Measurements from ENCODE around the gene HIP1.

HIP1 gene

GRCh38 chr7:75669579-75669978 lies 69.2 kb downstream of the HIP1 start:
- no peak for DNase-seq

- no peak for DNase-seq
These were observed 70.8 kb downstream of the HIP1 start for GRCh38 chr7:75667938-75668337.

GRCh38 chr7:75663302-75663907 lies 75.3 kb downstream of the HIP1 start:
- no peak for DNase-seq

GRCh38 chr7:75662579-75663301 lies 76.0 kb downstream of the HIP1 start:
- no peak for DNase-seq

- no peak for DNase-seq
These were observed 78.0 kb downstream of the HIP1 start for GRCh38 chr7:75660566-75661215.

- no peak for DNase-seq
These were observed 79.9 kb downstream of the HIP1 start for GRCh38 chr7:75658802-75659201.

- DNase-seq: no peak
These were observed 80.4 kb downstream of the HIP1 start for GRCh38 chr7:75658369-75658768.

- no peak for DNase-seq
These were observed 80.9 kb downstream of the HIP1 start for GRCh38 chr7:75657866-75658265.

GRCh38 chr7:75656740-75657139 lies 82.0 kb downstream of the HIP1 start:
- no peak for DNase-seq

GRCh38 chr7:75655536-75655935 lies 83.2 kb downstream of the HIP1 start:
- no peak for DNase-seq

- DNase-seq: no peak
These were observed 83.9 kb downstream of the HIP1 start for GRCh38 chr7:75654855-75655254.

GRCh38 chr7:75653651-75654050 lies 85.1 kb downstream of the HIP1 start:
- DNase-seq: no peak

- no peak for DNase-seq
These were observed 86.0 kb downstream of the HIP1 start for GRCh38 chr7:75652788-75653187.

- no peak for DNase-seq
These were observed 88.1 kb downstream of the HIP1 start for GRCh38 chr7:75650681-75651080.

- DNase-seq: no peak
These were observed 88.7 kb downstream of the HIP1 start for GRCh38 chr7:75650062-75650461.

- no peak for DNase-seq
These were observed 89.3 kb downstream of the HIP1 start for GRCh38 chr7:75649462-75649861.

- no peak for DNase-seq
These were observed 90.9 kb downstream of the HIP1 start for GRCh38 chr7:75647709-75648438.

GRCh38 chr7:75646571-75647102 lies 92.1 kb downstream of the HIP1 start:
- no peak for DNase-seq

- DNase-seq: no peak
These were observed 93.2 kb downstream of the HIP1 start for GRCh38 chr7:75645570-75645969.

- DNase-seq: no peak
These were observed 94.2 kb downstream of the HIP1 start for GRCh38 chr7:75644589-75644988.

GRCh38 chr7:75642810-75643486 lies 95.8 kb downstream of the HIP1 start:
- DNase-seq: no peak

GRCh38 chr7:75640201-75640600 lies 98.5 kb downstream of the HIP1 start:
- no peak for DNase-seq

- DNase-seq: no peak
These were observed 98.9 kb downstream of the HIP1 start for GRCh38 chr7:75639886-75640190.

Measured in NCI-H2081 treated with DMSO at 0.1 percent for 48 hours (cell line).